Parathyroid adenoma (tissue), 2 donors: Measurements from ENCODE around the gene LRRC7.

Experiments used
- H2AFZ ChIP-seq: fragments of 300-600 bp; sonication (generic); one replicate; pipeline ENCODE4 v1.7.0; 2017; ENCODE audit warnings: antibody characterized with exemption, mild to moderate bottlenecking
- H3K27ac ChIP-seq: fragments of 300-600 bp; sonication (generic); one replicate; pipeline ENCODE4 v1.7.0; 2017
- H3K27me3 ChIP-seq: fragments of 300-600 bp; sonication (generic); one replicate; pipeline ENCODE4 v1.7.0; 2017; ENCODE audit warnings: low read length; ENCODE audit not compliant: control insufficient read depth, insufficient read depth
- H3K36me3 ChIP-seq: fragments of 300-600 bp; sonication (generic); one replicate; pipeline ENCODE4 v1.7.0; 2017; ENCODE audit warnings: low read length; ENCODE audit not compliant: control insufficient read depth, insufficient read depth
- H3K4me1 ChIP-seq: fragments of 300-600 bp; sonication (generic); one replicate; pipeline ENCODE4 v1.7.0; 2017; ENCODE audit warnings: control low read depth
- H3K4me2 ChIP-seq: fragments of 300-600 bp; sonication (generic); one replicate; pipeline ENCODE4 v1.7.0; 2017; ENCODE audit warnings: low read length
- H3K4me3 ChIP-seq: fragments of 300-600 bp; sonication (generic); one replicate; pipeline ENCODE4 v1.7.0; 2017; ENCODE audit warnings: low read depth, low read length
- H3K79me2 ChIP-seq: fragments of 300-600 bp; sonication (generic); one replicate; pipeline ENCODE4 v1.7.0; 2017; ENCODE audit warnings: control low read depth
- H3K9ac ChIP-seq: fragments of 300-600 bp; sonication (generic); one replicate; pipeline ENCODE4 v1.7.0; 2017; ENCODE audit warnings: mild to moderate bottlenecking
- H3K9me3 ChIP-seq: fragments of 300-600 bp; sonication (generic); one replicate; pipeline ENCODE4 v1.7.0; 2017; ENCODE audit warnings: low read length; ENCODE audit not compliant: control insufficient read depth
- CTCF ChIP-seq: fragments of 300-600 bp; sonication (generic); IDR thresholded peaks from one replicate; pipeline ENCODE4 v1.7.0; 2017; ENCODE audit warnings: antibody characterized with exemption, mild to moderate bottlenecking
- donor health status: primary hyperparathyroidism.

LRRC7 gene

GRCh38 chr1:69777423-69777822 lies 209.7 kb downstream of the LRRC7 start:
- H3K9ac ChIP-seq = no peak overlapping the region
- no peak overlapping the region for H3K4me2 ChIP-seq
- no peaks in the 10 kb centered on the region for H3K4me1 ChIP-seq
- no peak overlapping the region for H3K27ac ChIP-seq
- H3K36me3 ChIP-seq = no peaks in the 10 kb centered on the region
- H3K27me3 ChIP-seq = no peaks in the 10 kb centered on the region
- no peaks in the 10 kb centered on the region for H3K9me3 ChIP-seq
- no peaks in the 10 kb centered on the region for H3K79me2 ChIP-seq
- no peak for TF ChIP-seq CTCF
- no peak overlapping the region for H3K4me3 ChIP-seq
- no peak overlapping the region for H2AFZ ChIP-seq

GRCh38 chr1:69777971-69778370 lies 210.2 kb downstream of the LRRC7 start:
- Histone ChIP-seq H3K79me2 (no peaks in the 10 kb centered on the region), H3K27me3 (no peaks in the 10 kb centered on the region), H3K9me3 (no peaks in the 10 kb centered on the region), H3K4me1 (no peaks in the 10 kb centered on the region), H2AFZ (no peak overlapping the region), H3K27ac (no peak overlapping the region), H3K4me2 (no peak overlapping the region), H3K9ac (no peak overlapping the region), H3K36me3 (no peaks in the 10 kb centered on the region), H3K4me3 (no peak overlapping the region)
- no peak for TF ChIP-seq CTCF

DNA sequence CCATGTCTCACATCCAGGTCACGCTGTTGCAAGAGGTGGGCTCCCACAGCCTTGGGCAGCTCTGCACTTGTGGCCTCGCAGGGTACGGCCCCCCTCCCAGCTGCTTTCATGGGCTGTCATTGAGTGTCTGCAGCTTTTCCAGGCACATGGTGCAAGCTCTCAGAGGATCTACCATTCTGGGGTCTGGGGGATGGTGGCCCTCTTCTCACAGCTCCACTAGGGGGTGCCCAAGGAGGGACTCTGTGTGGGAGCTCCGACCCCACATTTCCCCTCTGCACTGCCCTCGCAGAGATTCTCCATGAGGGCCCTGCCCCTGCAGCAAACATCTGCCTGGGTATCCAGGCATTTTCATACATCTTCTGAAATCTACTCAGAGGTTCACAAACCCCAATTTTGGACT lies 219.4 kb downstream of the LRRC7 start:
- Histone ChIP-seq H3K36me3 (no peaks in the 10 kb centered on the region), H3K9ac (no peak overlapping the region), H3K4me1 (no peaks in the 10 kb centered on the region), H3K79me2 (no peaks in the 10 kb centered on the region), H2AFZ (no peak overlapping the region), H3K27ac (no peak overlapping the region), H3K4me3 (no peak overlapping the region), H3K4me2 (no peak overlapping the region), H3K27me3 (no peaks in the 10 kb centered on the region), H3K9me3 (no peaks in the 10 kb centered on the region)
- TF ChIP-seq CTCF = no peak

DNA sequence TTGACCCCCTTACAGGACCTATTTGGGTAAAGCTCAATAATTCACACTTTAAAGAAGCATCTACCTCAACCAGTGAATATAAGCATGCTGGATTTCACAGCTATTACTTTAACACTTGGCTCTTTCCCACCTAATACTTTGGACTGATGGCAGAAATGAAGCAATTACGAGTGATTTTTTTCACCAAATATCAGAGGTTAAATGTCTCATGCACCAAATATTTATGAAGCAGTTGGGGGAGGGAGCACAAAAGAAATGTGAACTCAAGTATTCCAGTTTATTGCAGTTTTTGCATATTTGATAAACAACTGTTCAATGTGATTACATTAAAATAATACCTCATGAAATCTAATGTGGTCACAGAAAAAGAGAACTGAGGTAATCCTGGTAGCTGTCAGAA lies 223.6 kb downstream of the LRRC7 start:
- Histone ChIP-seq H3K27ac (no peak overlapping the region), H3K79me2 (no peaks in the 10 kb centered on the region), H3K4me2 (no peak overlapping the region), H3K4me1 (no peaks in the 10 kb centered on the region), H2AFZ (no peak overlapping the region), H3K9me3 (no peaks in the 10 kb centered on the region), H3K9ac (no peak overlapping the region), H3K36me3 (no peaks in the 10 kb centered on the region), H3K4me3 (no peak overlapping the region), H3K27me3 (no peaks in the 10 kb centered on the region)
- TF ChIP-seq CTCF = no peak

GRCh38 chr1:69794831-69795230 lies 227.1 kb downstream of the LRRC7 start:
- no peaks in the 10 kb centered on the region for H3K4me1 ChIP-seq
- H3K9me3 ChIP-seq = no peaks in the 10 kb centered on the region
- no peak overlapping the region for H3K4me3 ChIP-seq
- H3K4me2 ChIP-seq = no peak overlapping the region
- no peak overlapping the region for H3K9ac ChIP-seq
- TF ChIP-seq CTCF = no peak
- H3K79me2 ChIP-seq = no peaks in the 10 kb centered on the region
- H3K27me3 ChIP-seq = no peaks in the 10 kb centered on the region
- no peak overlapping the region for H2AFZ ChIP-seq
- H3K36me3 ChIP-seq = no peaks in the 10 kb centered on the region
- no peak overlapping the region for H3K27ac ChIP-seq
